ENCODE data around the gene CABYR. TPM values are rescaled to one million over a fixed set of nuclear protein-coding genes. Genes with fewer than 3 reads are reported as not detected.

Gene CABYR
- total RNA-seq, 1 donor from 2014 or later: 24.1 TPM

- FAIRE-seq: no peak
- no peak for DNase-seq (ENCODE audit: low spot score in 2 of 2)
Observed at GRCh38 chr18:24187049-24187448, 48.2 kb downstream of the CABYR start.

- DNase-seq (ENCODE audit: low spot score in 2 of 2) (no peak), FAIRE-seq (no peak)
Observed at GRCh38 chr18:24187689-24188088, 48.8 kb downstream of the CABYR start.

GRCh38 chr18:24188120-24188519 lies 49.3 kb downstream of the CABYR start:
- DNase-seq (ENCODE audit: low spot score in 2 of 2) (no peak), FAIRE-seq (no peak)

- FAIRE-seq (no peak), DNase-seq (ENCODE audit: low spot score in 2 of 2) (no peak)
Observed at GRCh38 chr18:24189007-24189528, 50.2 kb downstream of the CABYR start.

GRCh38 chr18:24189664-24190346 lies 50.9 kb downstream of the CABYR start:
- DNase-seq (ENCODE audit: low spot score in 2 of 2): no peak
- FAIRE-seq: no peak

GRCh38 chr18:24190590-24190989 lies 51.7 kb downstream of the CABYR start:
- DNase-seq (ENCODE audit: low spot score in 2 of 2) (no peak), FAIRE-seq (no peak)

- no peak for FAIRE-seq
- DNase-seq (ENCODE audit: low spot score in 2 of 2): no peak
Observed at GRCh38 chr18:24195296-24196053, 56.6 kb downstream of the CABYR start.

GRCh38 chr18:24196764-24197163 lies 57.9 kb downstream of the CABYR start:
- DNase-seq (ENCODE audit: low spot score in 2 of 2): no peak
- FAIRE-seq: no peak

- FAIRE-seq: no peak
- DNase-seq (ENCODE audit: low spot score in 2 of 2): no peak
Observed at GRCh38 chr18:24197412-24197811, 58.5 kb downstream of the CABYR start.

- FAIRE-seq: no peak
- no peak for DNase-seq (ENCODE audit: low spot score in 2 of 2)
Observed at GRCh38 chr18:24198461-24198860, 59.6 kb downstream of the CABYR start.

- no peak for FAIRE-seq
- no peak for DNase-seq (ENCODE audit: low spot score in 2 of 2)
Observed at GRCh38 chr18:24199372-24199962, 60.6 kb downstream of the CABYR start.

- peak; percentile 40 for FAIRE-seq
- no peak for DNase-seq (ENCODE audit: low spot score in 2 of 2)
Observed at GRCh38 chr18:24200494-24201290, 61.8 kb downstream of the CABYR start.

- DNase-seq (ENCODE audit: low spot score in 2 of 2): no peak
Observed at GRCh38 chr18:24201699-24202687, 63.1 kb downstream of the CABYR start.

GRCh38 chr18:24204904-24205303 lies 66.0 kb downstream of the CABYR start:
- DNase-seq (ENCODE audit: low spot score in 2 of 2) (no peak), FAIRE-seq (no peak)

More at GRCh38 chr18:24201699-24202687, 63.1 kb downstream of the CABYR start:
- no peak for FAIRE-seq

- DNase-seq (ENCODE audit: low spot score in 2 of 2) (no peak), FAIRE-seq (no peak)
Observed at GRCh38 chr18:24208270-24209035, 69.6 kb downstream of the CABYR start.

GRCh38 chr18:24209558-24209957 lies 70.7 kb downstream of the CABYR start:
- DNase-seq (ENCODE audit: low spot score in 2 of 2) (no peak), FAIRE-seq (no peak)
